Heart left ventricle (tissue), 13 donors: ENCODE results near the gene HMGN2.

Experiments
- CTCF ChIP-seq, 12 donors: fragments of 200-600 bp; sonication (generic) in 4 of 12; IDR thresholded peaks; one replicate each; pipeline versions ENCODE4 v1.5.0 to v1.8.0; 2018 to 2022; ENCODE audit warnings: antibody characterized with exemption in 12 of 12, mild to moderate bottlenecking in 5 of 12
- POLR2A ChIP-seq, 2 donors: fragments of 450-650 bp; IDR thresholded peaks; one replicate each; pipeline ENCODE4 v1.6.1; 2017; ENCODE audit warnings: antibody characterized with exemption in 2 of 2, mild to moderate bottlenecking in 2 of 2, moderate library complexity in 2 of 2
- donor health status: ischemic (EF 13 %, LVEDD 7.1; RV severe dilation, severe dysfunction).
- donor health status: DM: no; HTN: yes; CAD: no.
- donor health status: DM: no; HTN: no; CAD: no.
- donor health status: ischemic (EF 25% LVEDD 6.9; RV normal size, moderate dysfunction).
- donor health status: ischemic (EF 25% LVEDD 5.7; RV mildly dilated, moderate dysfunction).
- donor health status: ischemic (EF 35%, LVEDD 5.7; RV mildly dilated, moderate dysfunction).
- donor health status: nonischemic (EF 11% LVEDD 7.7; RV severe dilation, severe dysfunction).
- donor health status: DM: yes; HTN: yes; CAD: no.
- donor health status: PGD.
- donor health status: ischemic (EF 29% LVEDD 5.4; RV normal size, mild dysfunction).
- donor health status: nonischemic (EF 23%, LVEDD 6.1; RV moderate dilation, normal function).

GRCh38 chr1:26518355-26518754 lies 46.1 kb downstream of the HMGN2 start:
- TF ChIP-seq CTCF (IDR thresholded peaks at IDR 0.05) (no peak), POLR2A (IDR thresholded peaks at IDR 0.05) (no peak)
